NCI-H1105 (cell line): ENCODE data around the gene DNAH2.

ENCODE experiments used
- DNase-seq: peaks from one replicate; lab custom pipeline; 2025; lab: John Stamatoyannopoulos, UW

Gene DNAH2

DNA sequence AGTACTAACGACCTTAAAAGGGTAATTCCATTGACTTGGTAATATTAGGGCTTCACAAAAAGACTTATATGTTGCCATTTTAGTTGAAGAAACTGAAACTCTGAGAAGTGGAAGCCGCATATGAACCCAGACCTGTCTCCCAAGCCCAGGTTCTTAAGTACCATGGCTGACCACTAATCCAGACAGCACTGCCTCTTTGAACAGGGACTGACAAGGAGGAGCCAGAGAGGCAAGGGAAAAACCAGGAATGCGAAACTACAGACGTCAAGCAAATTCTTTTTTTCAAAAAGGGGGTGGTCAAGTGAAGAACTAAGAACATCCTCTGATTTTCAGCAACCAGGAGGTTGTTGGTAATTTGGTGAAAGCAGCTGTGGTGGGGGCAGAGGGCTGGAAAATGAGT is 155.5 kb downstream of the DNAH2 start:
- DNase-seq = no peak

DNA sequence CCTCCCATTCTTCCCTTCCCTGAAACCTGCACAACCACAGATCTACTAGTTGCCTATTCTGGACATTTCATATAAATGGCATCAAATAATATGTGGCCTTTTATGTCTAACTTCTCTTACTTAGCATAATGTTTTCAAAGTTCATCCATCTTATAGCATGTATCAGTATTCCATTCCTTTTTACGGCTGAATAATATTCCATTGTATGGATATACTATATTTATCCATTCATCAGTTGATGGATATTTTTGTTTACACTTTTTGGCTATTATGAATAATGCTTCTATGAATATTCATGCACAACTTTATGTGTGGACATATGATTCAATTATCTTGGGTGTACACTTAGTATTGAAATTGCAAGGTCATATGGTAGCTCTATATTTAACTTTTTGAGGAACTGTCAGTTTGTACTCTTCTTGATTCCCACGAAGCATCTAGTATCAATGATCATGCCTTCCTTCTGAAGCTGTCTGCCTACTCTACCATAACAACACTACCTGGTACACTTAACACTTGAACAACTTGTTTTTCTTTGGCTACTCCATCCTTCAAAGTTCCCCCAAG is 158.3 kb downstream of the DNAH2 start:
- DNase-seq = no peak

DNA sequence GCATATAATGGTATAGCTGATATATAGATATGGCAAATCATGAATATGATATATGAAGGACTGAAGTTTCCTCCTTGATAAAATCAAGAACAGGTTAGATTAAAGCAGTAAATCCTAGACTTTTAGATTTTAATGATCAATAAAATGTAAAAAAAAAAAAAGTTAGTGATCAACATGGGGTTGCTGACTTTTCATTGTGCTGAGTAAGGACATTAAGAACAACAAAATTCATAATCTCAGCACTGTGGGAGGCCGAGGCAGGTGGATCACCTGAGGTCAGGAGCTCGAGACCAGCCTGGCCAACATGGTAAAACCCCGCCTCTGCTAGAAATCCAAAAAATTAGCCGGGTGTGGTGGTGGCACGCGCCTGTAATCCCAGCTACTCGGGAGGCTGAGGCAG is 160.7 kb downstream of the DNAH2 start:
- DNase-seq = no peak

DNA sequence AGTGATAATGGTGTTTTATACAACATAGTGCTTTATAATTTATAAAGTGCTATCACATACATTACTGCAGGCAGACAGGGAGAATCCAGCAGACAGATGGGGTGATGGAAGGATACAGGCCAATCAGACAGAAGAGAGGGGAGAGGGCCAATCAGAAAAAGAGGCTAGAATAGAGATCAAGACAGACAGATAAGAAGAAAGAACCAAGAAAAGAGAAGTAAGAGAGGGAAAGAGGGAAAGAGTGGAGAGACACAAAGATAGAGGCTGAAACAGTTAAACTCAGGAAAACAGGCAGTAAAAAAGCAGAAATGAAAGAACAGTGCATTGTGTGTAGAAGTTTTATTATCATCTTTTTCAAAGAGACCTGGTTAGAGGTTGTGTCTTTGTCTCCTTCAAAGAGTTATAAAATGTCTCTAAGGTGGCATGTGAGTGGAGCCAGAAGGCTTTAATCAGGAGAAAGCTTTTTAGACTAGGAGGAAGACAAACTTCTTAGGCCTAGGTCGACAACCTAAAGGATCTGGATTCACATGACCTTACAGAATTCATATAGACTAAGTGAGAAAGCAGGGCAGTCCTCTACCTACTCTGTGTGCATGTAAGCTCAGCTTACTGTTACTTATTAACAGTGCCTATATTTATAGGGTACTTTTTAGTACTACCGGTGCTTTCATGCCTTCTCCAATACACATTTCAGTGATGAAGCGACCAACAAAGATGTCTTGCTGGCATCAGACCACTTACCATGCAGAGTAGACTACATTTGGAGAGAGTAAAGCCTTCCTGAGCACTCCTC is 162.7 kb downstream of the DNAH2 start:
- DNase-seq = no peak

DNA sequence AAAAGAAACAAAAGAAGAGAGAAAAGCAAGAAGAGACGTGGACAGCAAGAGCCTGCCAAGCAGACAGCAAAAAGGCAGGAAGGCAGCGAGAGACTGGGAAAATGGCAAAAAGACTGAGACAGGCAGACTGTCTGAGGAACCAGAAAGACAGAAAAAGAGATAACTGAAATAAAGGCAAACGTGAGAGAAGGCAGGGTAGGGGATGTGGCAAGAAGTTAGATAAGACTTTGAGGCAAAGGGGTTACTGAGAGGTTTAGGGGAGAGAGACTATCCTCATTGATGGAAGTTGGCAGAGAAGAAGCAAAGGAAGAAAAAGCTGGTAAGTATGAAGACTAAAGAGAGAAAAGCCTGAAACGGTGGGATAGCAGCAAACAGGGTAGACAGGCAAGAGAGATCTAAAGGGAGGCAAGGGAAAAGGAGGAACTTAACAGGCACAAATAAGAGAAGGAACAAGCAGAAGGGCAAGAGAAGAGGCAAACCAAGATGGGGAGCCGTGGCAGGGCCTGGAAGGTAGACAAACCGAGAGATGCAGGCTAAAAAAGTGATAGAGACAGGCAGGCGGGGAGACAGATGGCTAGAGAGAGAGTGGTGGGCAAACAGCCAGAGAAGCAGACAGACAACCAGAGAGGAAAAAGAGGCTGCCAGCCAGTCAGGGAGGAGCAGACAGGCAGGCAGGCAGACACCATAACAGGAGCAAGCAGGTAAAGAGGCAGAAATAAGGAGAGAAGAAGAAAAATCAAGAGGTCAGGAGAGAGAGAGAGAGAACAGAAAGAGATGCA is 163.9 kb downstream of the DNAH2 start:
- DNase-seq = peak; percentile 81

DNA sequence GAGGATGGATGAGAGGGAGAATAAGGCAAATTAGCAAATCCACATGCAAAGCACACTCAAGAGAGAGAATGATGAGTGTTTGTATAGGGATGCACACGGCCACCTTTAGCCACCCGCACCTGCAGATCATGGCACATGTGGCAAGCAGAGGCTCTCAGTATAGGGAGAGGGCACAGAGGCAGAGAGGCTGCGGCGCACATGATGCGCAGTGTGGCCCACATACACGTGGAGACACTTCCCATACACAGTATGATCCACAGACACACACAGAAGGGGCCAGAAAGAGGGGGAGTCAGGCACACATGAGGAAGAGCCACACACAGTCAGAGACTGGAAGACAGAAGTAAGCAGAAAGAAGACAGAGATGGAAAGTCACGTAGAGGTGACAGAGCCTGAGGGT is 164.5 kb downstream of the DNAH2 start:
- DNase-seq = peak; percentile 81

DNA sequence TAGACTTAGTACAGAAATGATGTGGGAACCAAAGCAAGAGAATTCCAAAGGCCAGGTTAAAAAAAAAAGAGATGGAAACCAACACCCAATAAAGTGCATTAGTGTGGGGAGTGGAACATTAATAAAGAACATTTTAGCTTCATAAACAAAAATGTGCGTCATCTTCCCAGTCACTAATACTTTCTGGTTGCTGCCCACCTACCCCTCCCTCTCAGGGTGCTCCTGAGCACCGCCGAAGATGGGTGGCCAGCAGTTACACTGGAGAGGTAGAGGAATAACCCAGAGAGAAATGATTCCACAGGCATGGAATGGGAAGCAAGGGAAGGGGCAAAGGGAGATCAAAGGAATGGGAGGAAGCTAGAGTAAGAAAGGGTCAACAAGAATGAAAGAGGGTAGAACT is 165.1 kb downstream of the DNAH2 start:
- DNase-seq = no peak
